Epithelial cell of proximal tubule (primary cell): ENCODE data around the gene TICRR. TPM values are rescaled to one million over a fixed set of nuclear protein-coding genes. Genes with fewer than 3 reads are reported as not detected.

Experiments used
- DNase-seq: peaks from one replicate; pipeline ENCODE4 v3.0.0-alpha.2; 2011; ENCODE audit warnings: low read depth
- H3K4me3 ChIP-seq: 2 replicates; pipeline ENCODE4 v1.5.1; 2011; ENCODE audit warnings: low read depth, mild to moderate bottlenecking, low read length
- CTCF ChIP-seq: conservative IDR thresholded peaks from 2 replicates; pipeline ENCODE4 v1.5.1; 2012; ENCODE audit warnings: low read depth, mild to moderate bottlenecking, low read length
- total RNA-seq: library from RNA; depleted of rRNA; stranded (reverse); fragments of >200 nt; gene quantifications from 2 replicates; pipeline ENCODE4 v1.2.3, GENCODE V29; 2015

Gene TICRR
- total RNA-seq, 1 donor from 2014 or later: 13.1 TPM

- DNase-seq: no peak
- no peak for TF ChIP-seq CTCF
- no peak overlapping the region for H3K4me3 ChIP-seq
Measured at GRCh38 chr15:89628301-89628700, 53.0 kb downstream of the TICRR start.

- TF ChIP-seq CTCF: no peak
- H3K4me3 ChIP-seq: no peak overlapping the region
- DNase-seq: no peak
Measured at GRCh38 chr15:89628806-89629715, 53.8 kb downstream of the TICRR start.

GRCh38 chr15:89629829-89630228 lies 54.6 kb downstream of the TICRR start:
- no peak for DNase-seq
- TF ChIP-seq CTCF: no peak
- H3K4me3 ChIP-seq: no peak overlapping the region

GRCh38 chr15:89630260-89630659 lies 55.0 kb downstream of the TICRR start:
- no peak for DNase-seq
- no peak for TF ChIP-seq CTCF
- no peak overlapping the region for H3K4me3 ChIP-seq

GRCh38 chr15:89630974-89631901 lies 56.0 kb downstream of the TICRR start:
- no peak overlapping the region for H3K4me3 ChIP-seq
- DNase-seq: no peak
- TF ChIP-seq CTCF: no peak

- DNase-seq: no peak
- no peak overlapping the region for H3K4me3 ChIP-seq
- TF ChIP-seq CTCF: no peak
Measured at GRCh38 chr15:89631902-89632264, 56.6 kb downstream of the TICRR start.
